ENCODE measurements around the gene CROCC2.

CROCC2 gene

DNA sequence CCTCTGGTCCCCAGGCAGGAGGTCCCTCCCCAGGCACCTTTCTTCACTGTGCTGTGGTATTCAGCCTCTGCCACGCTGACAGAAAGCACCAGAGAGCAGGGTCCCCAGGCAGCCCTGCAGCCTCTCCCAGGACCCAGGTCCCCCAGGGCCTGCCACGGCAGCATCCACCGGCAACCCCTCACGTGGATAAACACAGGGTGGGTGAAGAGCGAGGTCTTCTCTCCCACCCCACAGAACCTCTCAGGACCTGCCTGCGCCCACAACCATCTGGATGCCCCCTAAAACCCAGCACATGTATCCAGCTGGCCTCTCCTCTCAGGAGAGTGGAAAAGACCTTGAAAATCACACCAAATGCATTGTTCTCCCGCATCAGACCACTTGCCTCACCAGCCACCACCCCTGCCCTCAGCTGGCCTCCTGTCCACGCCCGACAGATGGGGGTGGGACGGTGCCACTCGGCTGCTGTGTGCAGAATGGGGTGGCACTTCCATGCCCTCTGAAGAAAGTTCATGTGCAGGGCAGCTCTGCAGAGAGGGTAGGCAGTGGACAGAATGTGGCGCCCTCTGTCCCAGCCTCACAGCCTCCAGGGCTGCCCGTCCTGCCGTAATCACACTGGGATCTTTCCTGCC is 4.0 kb upstream of the CROCC2 start:
- in situ Hi-C loops (cut with HindIII; ENCODE audit: low pct_ligation_motif_present, low pct_unique_long_range_greater_than_20kb, low sequenced_read_pairs) = no loop called here
- no peak for DNase-seq

DNA sequence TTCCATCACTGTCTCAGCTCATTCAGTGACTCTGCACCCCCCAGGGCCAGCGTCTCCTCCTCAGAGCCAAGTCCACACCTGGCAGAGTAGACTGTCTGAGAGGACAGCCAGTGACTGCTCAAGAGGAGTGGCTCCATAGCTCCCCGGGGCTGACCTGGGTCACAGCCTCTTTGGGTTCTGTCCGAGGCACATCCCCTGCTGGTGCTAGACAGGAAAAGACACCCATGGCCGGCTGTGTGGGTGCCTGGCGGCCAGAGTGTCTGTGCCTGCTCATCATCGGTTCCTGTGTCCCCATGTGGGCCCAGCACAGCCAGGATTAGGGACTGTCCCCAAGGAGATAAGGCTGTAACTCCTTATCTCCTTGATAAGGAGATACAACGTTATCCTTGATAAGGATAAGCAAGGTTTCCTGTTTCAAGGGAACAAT is 3.5 kb upstream of the CROCC2 start:
- DNase-seq = no peak
- in situ Hi-C loops (cut with HindIII; ENCODE audit: low pct_ligation_motif_present, low pct_unique_long_range_greater_than_20kb, low sequenced_read_pairs) = no loop called here

DNA sequence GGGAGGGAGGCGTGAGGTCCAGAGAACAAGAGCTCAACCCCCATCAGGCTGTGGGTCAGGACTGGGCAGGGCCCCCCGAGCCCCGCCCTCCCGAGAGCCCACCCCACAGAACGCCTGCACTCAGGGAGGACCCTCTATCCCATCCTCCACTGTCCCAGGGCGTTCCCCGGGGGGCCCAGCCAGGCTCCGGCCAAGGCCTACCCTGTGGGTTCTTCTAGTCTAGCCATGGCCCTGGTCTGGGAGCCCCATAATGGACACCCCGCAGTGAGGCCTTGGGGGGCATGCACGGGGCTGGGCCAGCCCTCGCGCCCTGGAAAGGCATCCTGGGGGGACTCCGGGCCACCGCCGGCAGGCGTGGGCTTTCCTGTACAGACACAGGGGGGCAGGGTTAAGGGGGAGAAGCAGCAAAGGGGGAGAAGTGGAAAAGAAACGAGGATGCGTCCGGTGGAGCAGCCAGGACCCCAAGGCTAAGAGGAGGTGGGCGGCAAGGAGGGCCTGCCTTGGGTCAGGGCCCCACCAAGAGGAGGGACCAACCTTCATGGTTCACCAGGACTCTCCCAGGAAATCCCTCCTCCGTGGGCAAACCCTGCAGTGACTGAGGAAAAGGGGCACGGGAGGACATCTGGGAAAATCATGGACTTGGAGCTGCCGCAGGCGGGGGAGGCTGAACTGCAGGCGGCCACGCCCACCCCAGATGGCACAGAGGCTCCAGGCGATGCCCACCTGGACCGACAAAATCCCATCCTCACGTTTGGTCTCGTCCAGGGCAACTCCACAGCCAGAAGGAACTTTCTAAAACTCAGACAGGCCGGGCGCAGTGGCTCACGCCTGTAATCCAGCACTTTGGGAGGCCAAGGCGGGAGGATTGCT is 2.7 kb upstream of the CROCC2 start:
- in situ Hi-C loops (cut with HindIII; ENCODE audit: low pct_ligation_motif_present, low pct_unique_long_range_greater_than_20kb, low sequenced_read_pairs) = no loop called here

GRCh38 chr2:240904216-240905175 is 1.6 kb upstream of the CROCC2 start:
- DNase-seq = no peak
- in situ Hi-C loops (cut with HindIII; ENCODE audit: low pct_ligation_motif_present, low pct_unique_long_range_greater_than_20kb, low sequenced_read_pairs) = no loop called here

More for the DNA sequence above, 2.7 kb upstream of the CROCC2 start:
- no peak for DNase-seq

DNA sequence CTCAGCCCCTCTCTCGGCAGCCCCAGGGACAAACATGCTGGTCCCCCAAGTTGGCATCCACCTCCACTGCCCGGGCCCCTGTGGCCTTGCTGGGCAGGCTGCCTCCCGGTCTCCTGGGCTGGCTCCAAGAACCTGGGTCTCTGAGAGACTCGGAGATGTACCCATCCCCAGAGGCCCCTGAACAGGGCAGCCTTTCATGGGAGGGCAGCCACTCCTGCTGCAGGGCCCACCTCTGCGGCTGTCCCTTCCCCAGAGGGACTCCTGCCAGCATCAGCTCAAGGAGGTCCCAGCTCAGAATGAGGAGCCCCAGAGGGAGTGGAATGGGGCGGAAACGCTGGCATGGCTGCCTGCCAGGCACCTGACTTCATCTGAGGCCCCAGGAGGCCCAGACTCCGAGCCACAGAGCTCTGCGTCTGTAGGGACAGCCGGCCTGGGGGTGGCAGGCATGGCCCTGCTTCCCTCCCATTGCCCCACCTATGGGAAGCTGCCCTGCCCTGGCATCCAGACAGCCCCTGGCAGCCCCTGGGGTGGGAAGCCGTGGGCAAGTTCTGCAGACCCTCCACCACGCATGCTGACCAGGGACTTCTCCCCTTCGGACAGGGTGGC is 857 bp upstream of the CROCC2 start:
- in situ Hi-C loops (cut with HindIII; ENCODE audit: low pct_ligation_motif_present, low pct_unique_long_range_greater_than_20kb, low sequenced_read_pairs) = no loop called here

GRCh38 chr2:240906911-240907590 is 915 bp downstream of the CROCC2 start:
- no peak for DNase-seq
- in situ Hi-C loops (cut with HindIII; ENCODE audit: low pct_ligation_motif_present, low pct_unique_long_range_greater_than_20kb, low sequenced_read_pairs) = no loop called here

More for the DNA sequence above, 857 bp upstream of the CROCC2 start:
- no peak for DNase-seq

GRCh38 chr2:240909216-240909974 is 3.3 kb downstream of the CROCC2 start:
- DNase-seq = no peak
- in situ Hi-C loops (cut with HindIII; ENCODE audit: low pct_ligation_motif_present, low pct_unique_long_range_greater_than_20kb, low sequenced_read_pairs) = no loop called here

GRCh38 chr2:240911641-240912265 is 5.6 kb downstream of the CROCC2 start:
- no peak for DNase-seq
- in situ Hi-C loops (cut with HindIII; ENCODE audit: low pct_ligation_motif_present, low pct_unique_long_range_greater_than_20kb, low sequenced_read_pairs) = no loop called here

DNA sequence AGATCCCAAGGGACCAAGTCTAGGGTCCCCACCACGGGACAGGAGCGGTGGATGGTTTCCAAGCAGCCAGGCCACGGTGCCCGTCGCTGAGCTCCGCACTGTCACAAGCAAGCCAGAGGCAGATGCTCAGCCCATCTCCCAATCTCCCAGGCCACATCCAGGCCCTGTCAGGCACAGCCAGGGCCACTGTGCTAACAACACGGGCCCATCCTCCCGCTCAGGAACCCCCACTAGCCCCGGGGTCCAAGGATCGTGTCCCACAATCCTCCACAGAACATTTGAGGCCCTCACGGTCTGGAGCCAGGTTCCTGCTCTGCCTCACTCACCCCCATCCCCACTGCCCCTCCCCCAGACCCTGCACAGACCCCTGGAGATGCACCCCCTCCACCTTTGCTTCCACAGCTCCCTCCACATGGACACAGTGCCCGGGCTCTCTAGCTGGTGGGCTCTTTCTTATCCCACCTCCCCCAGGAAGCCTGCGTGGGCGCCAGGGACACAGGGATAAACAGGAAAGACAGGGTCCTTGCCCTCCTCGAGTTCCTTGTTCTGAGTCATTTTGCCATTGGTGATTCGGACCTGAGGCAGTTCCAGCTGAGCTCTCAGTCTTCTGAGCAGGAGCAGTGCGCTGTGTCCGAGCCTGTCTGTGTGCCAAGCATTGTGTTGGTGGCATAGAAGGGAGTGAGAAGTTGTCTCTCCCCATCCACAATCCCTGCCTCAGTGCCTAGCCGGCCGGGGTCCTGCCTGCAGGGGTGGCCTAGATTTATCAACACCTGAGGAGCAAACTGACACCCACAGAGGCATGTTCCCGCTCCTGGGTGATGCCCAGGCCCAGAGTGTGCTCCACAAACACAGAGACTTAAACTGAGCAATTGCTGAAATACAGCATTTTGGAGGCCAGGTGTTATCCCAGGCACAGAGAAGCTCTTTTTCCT is 7.0 kb downstream of the CROCC2 start:
- no peak for DNase-seq
- in situ Hi-C loops (cut with HindIII; ENCODE audit: low pct_ligation_motif_present, low pct_unique_long_range_greater_than_20kb, low sequenced_read_pairs) = no loop called here

DNA sequence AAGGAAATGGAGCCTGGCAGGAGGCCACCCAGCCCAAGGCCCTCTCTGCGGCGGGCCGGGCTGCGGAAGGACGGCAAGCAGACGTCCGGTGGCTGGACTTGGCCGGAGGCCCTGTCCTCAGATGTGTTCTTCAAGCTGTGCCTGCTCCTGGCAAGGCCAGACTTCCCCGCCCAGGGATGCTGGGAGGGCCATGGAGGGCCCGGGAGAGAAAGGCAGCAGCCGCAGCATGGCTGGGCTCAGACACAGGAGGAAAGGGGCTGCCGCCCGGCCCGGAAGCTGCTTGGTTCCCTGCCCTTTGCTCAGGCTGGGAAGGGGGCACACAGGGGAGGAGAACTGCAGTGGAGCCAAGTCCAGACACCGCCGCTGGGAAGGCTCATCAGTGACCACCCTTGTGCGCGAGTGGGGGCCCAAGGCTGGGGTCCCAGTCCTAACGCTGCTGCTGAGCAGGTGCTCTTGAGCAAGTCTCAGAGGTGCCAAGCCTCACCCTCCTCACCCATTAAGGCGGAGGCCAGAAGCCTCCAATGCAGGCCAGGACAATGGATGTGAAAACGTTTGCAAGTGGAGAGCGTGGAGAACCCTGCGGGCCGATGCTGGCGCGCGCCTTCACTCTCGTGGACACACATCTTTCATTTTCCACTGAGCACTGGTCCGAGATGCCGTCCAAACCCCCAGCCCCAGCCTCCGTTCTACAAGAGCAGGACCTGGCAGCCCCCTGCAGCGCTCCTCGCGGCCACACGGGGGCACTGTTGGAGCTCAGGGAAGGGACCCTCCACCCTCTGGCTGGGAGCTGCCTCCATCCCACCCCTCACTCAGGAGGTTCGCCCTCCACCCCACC is 7.9 kb downstream of the CROCC2 start:
- DNase-seq = peak; percentile 55
- in situ Hi-C loops (cut with HindIII; ENCODE audit: low pct_ligation_motif_present, low pct_unique_long_range_greater_than_20kb, low sequenced_read_pairs) = no loop called here

DNA sequence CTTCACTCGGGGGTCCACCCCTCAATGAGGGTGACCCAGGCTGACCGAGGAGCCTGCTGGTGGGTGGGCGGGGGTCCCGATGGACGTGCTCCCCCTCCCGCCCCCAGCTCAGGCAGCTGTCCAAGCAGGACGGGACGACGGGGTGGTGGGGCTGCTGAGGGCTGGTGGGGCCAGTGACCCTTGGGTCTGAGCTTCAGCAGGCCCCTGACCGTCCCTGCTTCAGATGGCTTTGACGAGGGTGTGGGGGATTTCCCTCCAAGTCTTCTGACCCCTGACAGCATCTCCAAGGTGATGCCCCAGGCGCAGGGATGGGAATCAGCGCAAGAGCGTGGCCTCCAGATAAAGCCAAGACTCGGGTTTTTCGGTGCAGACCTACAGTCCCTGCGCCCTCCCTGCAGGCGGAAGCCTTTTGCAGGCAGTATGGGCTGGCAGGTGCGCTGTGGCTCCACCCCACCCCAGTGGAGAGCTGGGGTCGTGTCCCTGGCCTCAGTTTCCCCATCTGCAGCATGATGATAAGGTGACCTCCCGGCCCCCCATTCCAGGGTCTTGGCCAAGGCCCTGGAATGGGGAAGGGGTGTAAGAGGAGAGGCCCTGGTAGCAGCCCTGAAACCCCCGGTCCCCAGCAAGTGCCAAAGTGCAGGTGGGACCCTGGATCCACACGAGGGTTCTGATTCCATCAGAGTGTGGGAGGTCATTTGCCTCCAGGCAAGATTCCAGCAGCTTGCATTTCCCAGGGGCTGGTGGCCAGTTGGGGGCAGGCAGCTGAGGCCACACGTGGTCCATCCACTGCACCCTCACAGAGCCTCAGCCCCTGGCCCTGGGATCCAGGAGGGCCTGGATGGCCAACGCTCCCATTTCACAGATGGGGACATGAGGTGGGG is 8.7 kb downstream of the CROCC2 start:
- in situ Hi-C loops (cut with HindIII; ENCODE audit: low pct_ligation_motif_present, low pct_unique_long_range_greater_than_20kb, low sequenced_read_pairs) = no loop called here
- DNase-seq = no peak

- DNase-seq = no peak
- in situ Hi-C loops (cut with HindIII; ENCODE audit: low pct_ligation_motif_present, low pct_unique_long_range_greater_than_20kb, low sequenced_read_pairs) = no loop called here
Measured at GRCh38 chr2:240915526-240916341, 9.6 kb downstream of the CROCC2 start.

DNA sequence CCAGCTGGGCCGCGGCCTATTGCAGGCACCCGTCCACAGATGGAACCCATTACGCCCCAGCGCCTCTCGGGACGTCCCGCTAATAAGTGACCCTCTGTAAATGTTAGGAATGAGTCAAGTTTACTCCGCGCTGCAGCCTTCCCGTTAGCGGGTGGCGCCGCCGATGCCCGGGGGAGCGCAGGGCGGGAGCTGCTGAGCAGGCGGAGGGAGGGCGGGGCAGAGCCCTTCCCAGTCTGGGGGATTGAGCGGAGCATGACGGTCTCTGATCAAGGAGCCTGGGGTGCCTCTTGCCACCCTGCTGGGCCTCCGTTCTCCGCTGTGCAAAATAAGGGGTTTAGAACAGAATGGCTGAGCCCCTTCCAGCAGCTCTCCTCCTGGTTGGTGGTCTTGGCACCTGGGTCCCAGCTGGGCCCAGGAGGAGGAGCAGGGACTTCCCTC is 10.5 kb downstream of the CROCC2 start:
- in situ Hi-C loops (cut with HindIII; ENCODE audit: low pct_ligation_motif_present, low pct_unique_long_range_greater_than_20kb, low sequenced_read_pairs) = no loop called here
- peak; percentile 87 for DNase-seq

Measured in ACHN (cell line).